Measurements from ENCODE around the gene TIMM21. TPM values are rescaled to one million over a fixed set of nuclear protein-coding genes. Genes with fewer than 3 reads are reported as not detected.
A peak's percentile ranks its signal among the peaks of the same experiment; 100 is the strongest.

Gene TIMM21
- total and polyA plus RNA-seq, 9 of the 15 experiments (the other 6 are each of a cell fraction or from before 2014, with no cell fraction given): 54.7 to 229 (median 83.3) TPM

- TF ChIP-seq E4F1 (CRISPR knock-in tag; IDR thresholded peaks at IDR 0.05; ENCODE audit: borderline replicate concordance) (no peak), SIN3A (IDR thresholded peaks at IDR 0.05; ENCODE audit: borderline replicate concordance in 2 of 2, control insufficient read depth in 1 of 2, low read depth in 2 of 2, low read length in 2 of 2) (peak; percentile 48 to 89; a peak in 2 of 4 replicates), E2F6 (IDR thresholded peaks at IDR 0.05; ENCODE audit: borderline replicate concordance in 1 of 2, extremely low read depth in 1 of 2, insufficient read depth in 1 of 2, insufficient read length in 1 of 2, low read depth in 1 of 2, low read length in 1 of 2, poor library complexity in 1 of 2, severe bottlenecking in 1 of 2) (no peak), LCOR (CRISPR knock-in tag; IDR thresholded peaks at IDR 0.05) (0 out of 2 replicates have a peak, but pooled peaks have one; percentile 24), ZBED1 (IDR thresholded peaks at IDR 0.05) (no peak), KLF10 (CRISPR knock-in tag; IDR thresholded peaks at IDR 0.05) (no peak), ZNF217 (CRISPR knock-in tag; IDR thresholded peaks at IDR 0.05) (no peak), SMARCC2 (IDR thresholded peaks at IDR 0.05; ENCODE audit: low read depth) (no peak), IRF1 (CRISPR knock-in tag; IDR thresholded peaks at IDR 0.05; ENCODE audit: borderline replicate concordance) (no peak), EGR1 (conservative IDR thresholded peaks at IDR 0.05) (no peak), RBM22 (IDR thresholded peaks at IDR 0.05; ENCODE audit: low read depth, low read length, poor library complexity, severe bottlenecking) (peak; percentile 41), NUFIP1 (IDR thresholded peaks at IDR 0.05; ENCODE audit: partially characterized antibody) (no peak), ZMIZ1 (IDR thresholded peaks at IDR 0.05; ENCODE audit: low read depth in 2 of 2, low read length in 2 of 2) (no peak), ZBTB1 (CRISPR knock-in tag; IDR thresholded peaks at IDR 0.05; ENCODE audit: borderline replicate concordance, low read depth) (no peak), MBD2 (IDR thresholded peaks at IDR 0.05; ENCODE audit: borderline replicate concordance, low read depth) (no peak)
Measured at GRCh38 chr18:74147491-74147778, 888 bp upstream of the TIMM21 start (continued).

All from K562 (cell line).